HEK293 (cell line): ENCODE data around the gene THAP3.

Source experiments
- CTCF ChIP-seq: fragments of 450-650 bp; formaldehyde crosslinking; IDR thresholded peaks from 2 replicates; pipeline ENCODE4 v1.5.1; 2016; ENCODE audit warnings: missing biosample characterization, missing genetic modification characterization
- KLF1 ChIP-seq: fragments of 450-650 bp; formaldehyde crosslinking; IDR thresholded peaks from 2 replicates; pipeline ENCODE4 v1.5.1; 2016; ENCODE audit warnings: missing biosample characterization, missing genetic modification characterization
- KLF16 ChIP-seq: fragments of 450-650 bp; formaldehyde crosslinking; IDR thresholded peaks from 2 replicates; pipeline ENCODE4 v1.5.1; 2017; ENCODE audit warnings: missing biosample characterization, missing genetic modification characterization
- MYNN ChIP-seq: fragments of 450-650 bp; formaldehyde crosslinking; IDR thresholded peaks from 2 replicates; pipeline ENCODE4 v1.5.1; 2016; ENCODE audit warnings: missing biosample characterization, missing genetic modification characterization, borderline replicate concordance
- REST ChIP-seq: fragments of 450-650 bp; formaldehyde crosslinking; IDR thresholded peaks from 2 replicates; pipeline ENCODE4 v1.5.1; 2016; ENCODE audit warnings: missing biosample characterization, missing genetic modification characterization
- SP2 ChIP-seq: fragments of 450-650 bp; formaldehyde crosslinking; IDR thresholded peaks from 2 replicates; pipeline ENCODE4 v1.5.1; 2016; ENCODE audit warnings: missing biosample characterization, missing genetic modification characterization
- ZBTB21 ChIP-seq: fragments of 450-650 bp; formaldehyde crosslinking; IDR thresholded peaks from 2 replicates; pipeline ENCODE4 v1.5.1; 2017; ENCODE audit warnings: missing biosample characterization, missing genetic modification characterization
- ZNF274 ChIP-seq, 2 experiments: fragments of 200-500 bp in 1 of 2; fragments of 450-650 bp in 1 of 2; sonication (Bioruptor generic) in 1 of 2; formaldehyde crosslinking in 1 of 2; IDR thresholded peaks; 2 replicates each; pipeline versions ENCODE4 v1.5.1 to v1.6.1; 2014 to 2016; ENCODE audit warnings: borderline replicate concordance in 1 of 2, inconsistent platforms in 1 of 2, low read length in 1 of 2, missing biosample characterization in 1 of 2, missing genetic modification characterization in 1 of 2
- ZNF514 ChIP-seq: fragments of 450-650 bp; formaldehyde crosslinking; IDR thresholded peaks from 2 replicates; pipeline ENCODE4 v1.5.1; 2016; ENCODE audit warnings: missing biosample characterization, missing genetic modification characterization
- ZNF558 ChIP-seq: fragments of 450-650 bp; formaldehyde crosslinking; IDR thresholded peaks from 2 replicates; pipeline ENCODE4 v1.5.1; 2016; ENCODE audit warnings: missing biosample characterization, missing genetic modification characterization
- ZNF776 ChIP-seq: fragments of 450-650 bp; formaldehyde crosslinking; IDR thresholded peaks from 2 replicates; pipeline ENCODE4 v1.5.0; 2017; ENCODE audit warnings: missing biosample characterization, missing genetic modification characterization, borderline replicate concordance
- ZNF830 ChIP-seq: fragments of 450-650 bp; IDR thresholded peaks from 2 replicates; pipeline ENCODE4 v1.5.0; 2018; ENCODE audit warnings: missing biosample characterization, missing genetic modification characterization, low read depth, mild to moderate bottlenecking, moderate library complexity
- ZXDB ChIP-seq: fragments of 450-650 bp; formaldehyde crosslinking; IDR thresholded peaks from 2 replicates; pipeline ENCODE4 v1.5.1; 2016; ENCODE audit warnings: missing biosample characterization, missing genetic modification characterization

- TF ChIP-seq CTCF (tag by site-specific recombination) (no peak), MYNN (tag by site-specific recombination) (no peak), REST (tag by site-specific recombination) (no peak), ZNF274 (IDR thresholded peaks at IDR 0.05; ENCODE audit: low read length) (no peak), ZNF274 (tag by site-specific recombination; IDR thresholded peaks at IDR 0.05; ENCODE audit: borderline replicate concordance) (no peak), KLF16 (no peak), ZBTB21 (tag by site-specific recombination) (no peak), SP2 (tag by site-specific recombination) (no peak), ZNF558 (tag by site-specific recombination) (no peak), ZNF514 (tag by site-specific recombination) (no peak), KLF1 (tag by site-specific recombination) (no peak), ZNF830 (tag by site-specific recombination) (no peak), ZNF776 (tag by site-specific recombination) (no peak), ZXDB (tag by site-specific recombination) (no peak)
Measured at GRCh38 chr1:6658359-6659060, 33.8 kb downstream of the THAP3 start.
